HEK293 (cell line): ENCODE data around the gene PPARA.
A peak's percentile ranks its signal among the peaks of the same experiment; 100 is the strongest.

Experiments
- CTCF ChIA-PET: fragments of 350-600 bp; formaldehyde crosslinking; extraction: SDS; loops from one replicate; lab custom pipeline; 2021; ENCODE audit warnings: antibody characterized with exemption; lab: Yijun Ruan, JAX
- POLR2A ChIA-PET: fragments of 300-600 bp; formaldehyde crosslinking; extraction: SDS; loops from one replicate; lab custom pipeline; 2020; ENCODE audit warnings: antibody characterized with exemption, inconsistent platforms; lab: Yijun Ruan, JAX
- H3K27ac ChIP-seq: fragments of 200-500 bp; sonication (Bioruptor generic); 2 replicates; pipeline ENCODE4 v1.5.1; 2014; ENCODE audit warnings: low read depth, low read length, control low read depth, inconsistent platforms; ENCODE audit errors: extremely low read depth
- H3K36me3 ChIP-seq, 2 experiments: fragments of 200-500 bp in 1 of 2; sonication (Bioruptor generic) in 1 of 2; 1 replicate in 1 of 2; 2 replicates in 1 of 2; pipeline ENCODE4 v1.5.1; 2014 to 2017; ENCODE audit warnings: inconsistent platforms in 2 of 2, low read length in 2 of 2; ENCODE audit not compliant: control insufficient read depth in 2 of 2, insufficient read depth in 1 of 2
- H3K4me1 ChIP-seq: fragments of 200-500 bp; sonication (Bioruptor generic); 2 replicates; pipeline ENCODE4 v1.5.1; 2014; ENCODE audit warnings: mild to moderate bottlenecking, low read length, inconsistent platforms; ENCODE audit not compliant: control insufficient read depth, insufficient read depth
- H3K4me3 ChIP-seq: 2 replicates; pipeline ENCODE4 v1.5.1; 2011; ENCODE audit warnings: low read depth, mild to moderate bottlenecking, control low read depth, low read length, moderate library complexity
- H3K9me3 ChIP-seq: fragments of 200-500 bp; sonication (Bioruptor generic); 2 replicates; pipeline ENCODE4 v1.5.1; 2014; ENCODE audit warnings: low read depth, low read length, inconsistent platforms; ENCODE audit not compliant: control insufficient read depth, insufficient read depth
- BCL11B ChIP-seq: fragments of 450-650 bp; formaldehyde crosslinking; IDR thresholded peaks from 2 replicates; pipeline ENCODE4 v1.5.1; 2016; ENCODE audit warnings: low read depth, missing biosample characterization, missing genetic modification characterization
- ELK4 ChIP-seq: IDR thresholded peaks from 2 replicates; pipeline ENCODE4 v1.6.1; 2011; ENCODE audit warnings: mild to moderate bottlenecking, low read depth, low read length, borderline replicate concordance
- KLF1 ChIP-seq: fragments of 450-650 bp; formaldehyde crosslinking; IDR thresholded peaks from 2 replicates; pipeline ENCODE4 v1.5.1; 2016; ENCODE audit warnings: missing biosample characterization, missing genetic modification characterization
- PRDM10 ChIP-seq: fragments of 450-650 bp; formaldehyde crosslinking; IDR thresholded peaks from 2 replicates; pipeline ENCODE4 v1.5.1; 2016; ENCODE audit warnings: missing biosample characterization, missing genetic modification characterization
- SCRT2 ChIP-seq: fragments of 450-650 bp; formaldehyde crosslinking; IDR thresholded peaks from 2 replicates; pipeline ENCODE4 v1.5.1; 2016; ENCODE audit warnings: missing biosample characterization, missing genetic modification characterization
- SETDB1 ChIP-seq: IDR thresholded peaks from one replicate; pipeline ENCODE4 v1.6.1; 2017; ENCODE audit warnings: mild to moderate bottlenecking, low read length, moderate library complexity, mixed read lengths; ENCODE audit not compliant: insufficient read length
- YY2 ChIP-seq: fragments of 450-650 bp; formaldehyde crosslinking; IDR thresholded peaks from 2 replicates; pipeline ENCODE4 v1.5.1; 2016; ENCODE audit warnings: missing biosample characterization, missing genetic modification characterization
- ZBTB20 ChIP-seq: fragments of 450-650 bp; formaldehyde crosslinking; IDR thresholded peaks from 2 replicates; pipeline ENCODE4 v1.5.1; 2016; ENCODE audit warnings: missing biosample characterization, missing genetic modification characterization
- ZEB2 ChIP-seq: fragments of 450-650 bp; formaldehyde crosslinking; IDR thresholded peaks from 2 replicates; pipeline ENCODE4 v1.5.1; 2016; ENCODE audit warnings: missing biosample characterization, missing genetic modification characterization
- ZFP41 ChIP-seq: fragments of 450-650 bp; formaldehyde crosslinking; IDR thresholded peaks from 2 replicates; pipeline ENCODE4 v1.5.1; 2016; ENCODE audit warnings: missing biosample characterization, missing genetic modification characterization, borderline replicate concordance
- ZIC2 ChIP-seq: fragments of 450-650 bp; formaldehyde crosslinking; IDR thresholded peaks from 2 replicates; pipeline ENCODE4 v1.5.1; 2016; ENCODE audit warnings: missing biosample characterization, missing genetic modification characterization
- ZNF10 ChIP-seq: fragments of 450-650 bp; formaldehyde crosslinking; IDR thresholded peaks from 2 replicates; pipeline ENCODE4 v1.5.1; 2017; ENCODE audit warnings: missing biosample characterization, missing genetic modification characterization
- ZNF146 ChIP-seq: fragments of 450-650 bp; formaldehyde crosslinking; IDR thresholded peaks from 2 replicates; pipeline ENCODE4 v1.5.1; 2016; ENCODE audit warnings: missing biosample characterization, missing genetic modification characterization
- ZNF155 ChIP-seq: fragments of 450-650 bp; formaldehyde crosslinking; IDR thresholded peaks from 2 replicates; pipeline ENCODE4 v1.5.1; 2016; ENCODE audit warnings: missing biosample characterization, missing genetic modification characterization
- ZNF426 ChIP-seq: fragments of 450-650 bp; formaldehyde crosslinking; IDR thresholded peaks from 2 replicates; pipeline ENCODE4 v1.5.1; 2017; ENCODE audit warnings: missing biosample characterization, missing genetic modification characterization, mild to moderate bottlenecking, inconsistent platforms, moderate library complexity
- ZNF610 ChIP-seq: fragments of 450-650 bp; formaldehyde crosslinking; IDR thresholded peaks from 2 replicates; pipeline ENCODE4 v1.5.1; 2016; ENCODE audit warnings: missing biosample characterization, missing genetic modification characterization, borderline replicate concordance
- ZNF624 ChIP-seq: fragments of 450-650 bp; formaldehyde crosslinking; IDR thresholded peaks from 2 replicates; pipeline ENCODE4 v1.5.1; 2017; ENCODE audit warnings: missing biosample characterization, missing genetic modification characterization
- ZXDB ChIP-seq: fragments of 450-650 bp; formaldehyde crosslinking; IDR thresholded peaks from 2 replicates; pipeline ENCODE4 v1.5.1; 2016; ENCODE audit warnings: missing biosample characterization, missing genetic modification characterization

Gene PPARA

GRCh38 chr22:46287873-46288751 is 137.8 kb downstream of the PPARA start:
- Histone ChIP-seq H3K4me1 (no peaks in the 10 kb centered on the region), H3K4me3 (no peak overlapping the region), H3K9me3 (no peaks in the 10 kb centered on the region), H3K27ac (no peak overlapping the region), H3K36me3 (peaks cover 21 to 96% of the 10 kb centered on the region in 2 experiments; a peak in 2 of 3 replicates)
- TF ChIP-seq ZNF426 (tag by site-specific recombination) (no peak), ZNF155 (no peak), ZIC2 (tag by site-specific recombination) (peak; percentile 49), ZNF10 (tag by site-specific recombination) (no peak)
- ChIA-PET CTCF (interaction anchor here (0.9 kb wide), 1 partner anchor 219 kb away, joined by 3 read pairs; no protein-coding TSS in a partner anchor), POLR2A (interaction anchor here (1.1 to 1.3 kb wide), 3 partner anchors 7 to 21 kb away, joined by 3 to 6 read pairs (median 4); partner anchors contain the start of gene TTC38)

- ChIA-PET POLR2A (interaction anchor here (1.1 to 1.3 kb wide), 2 partner anchors 8 to 21 kb away, joined by 3 to 6 read pairs; partner anchors contain the start of gene TTC38), CTCF (no interaction called here)
- Histone ChIP-seq H3K9me3 (no peaks in the 10 kb centered on the region), H3K27ac (no peak overlapping the region)
- TF ChIP-seq SETDB1, result no peak
- TF ChIP-seq ZBTB20 (tag by site-specific recombination), result no peak
- peak; percentile 51 for TF ChIP-seq PRDM10 (tag by site-specific recombination)
- TF ChIP-seq ZNF610 (tag by site-specific recombination), result no peak
- TF ChIP-seq ZEB2 (tag by site-specific recombination), result no peak
- TF ChIP-seq ZXDB (tag by site-specific recombination), result no peak
- no peak for TF ChIP-seq SCRT2 (tag by site-specific recombination)
- TF ChIP-seq, all 188 proteins: peak for 1
- Histone ChIP-seq H3K4me3 (no peak overlapping the region), H3K4me1 (no peaks in the 10 kb centered on the region), H3K36me3 (peaks cover 21 to 92% of the 10 kb centered on the region in 2 experiments; a peak in 2 of 3 replicates)
Observed at GRCh38 chr22:46288846-46289243, 138.5 kb downstream of the PPARA start.

- peaks cover 21 to 87% of the 10 kb centered on the region in 2 experiments; a peak in 2 of 3 replicates for H3K36me3 ChIP-seq
- H3K27ac ChIP-seq, result no peak overlapping the region
- TF ChIP-seq BCL11B (tag by site-specific recombination) (no peak), KLF1 (tag by site-specific recombination) (no peak), ZFP41 (tag by site-specific recombination) (no peak), ELK4 (no peak), ZNF624 (no peak), ZNF146 (tag by site-specific recombination) (no peak), YY2 (tag by site-specific recombination) (no peak)
- ChIA-PET CTCF (no interaction called here), POLR2A (interaction anchor here (1.1 to 1.3 kb wide), 2 partner anchors 9 to 22 kb away, joined by 3 to 6 read pairs; partner anchors contain the start of gene TTC38)
- H3K9me3 ChIP-seq, result no peaks in the 10 kb centered on the region
- H3K4me3 ChIP-seq, result no peak overlapping the region
- no peaks in the 10 kb centered on the region for H3K4me1 ChIP-seq
Observed at GRCh38 chr22:46289244-46289891, 139.0 kb downstream of the PPARA start.
